ENCODE data around the gene HSFX3.
"Not testable (repeated sequence)": the region's sequence is repeated elsewhere in the genome, so short reads cannot be mapped to it uniquely, and the experiment has no call there.

HSFX3 gene

DNA sequence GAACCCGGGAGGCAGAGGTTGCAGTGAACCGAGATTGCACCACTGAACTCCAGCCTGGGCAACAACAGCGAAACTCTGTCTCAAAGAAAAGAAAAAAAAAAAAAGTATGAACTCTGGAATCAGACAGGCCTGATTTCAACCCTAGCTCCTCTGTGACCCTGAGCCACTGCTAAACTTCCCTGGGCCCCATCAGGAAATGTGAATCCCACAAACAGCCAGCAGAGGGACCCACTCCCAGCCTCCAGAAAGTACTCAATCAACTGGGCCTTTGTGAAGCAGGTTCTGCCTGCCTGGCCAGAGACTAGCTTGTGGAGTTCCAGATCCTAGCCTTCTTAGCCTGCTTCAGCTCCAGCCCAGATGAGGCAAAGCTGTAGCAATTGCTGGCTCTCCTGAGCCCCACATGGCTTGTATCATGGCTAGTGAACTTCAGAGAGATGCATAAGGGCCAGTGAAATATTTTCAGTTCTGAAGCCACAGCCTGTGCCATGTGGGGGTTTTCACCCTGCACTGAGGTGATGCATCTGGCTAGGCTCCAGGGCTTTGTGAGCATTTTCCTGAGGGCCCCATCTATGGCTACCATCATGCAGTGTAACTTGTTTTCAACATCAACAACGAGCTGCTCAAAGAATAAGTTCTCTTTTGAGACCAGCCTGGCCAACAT is 37.4 kb downstream of the HSFX3 start:
- no peak overlapping the region for H3K4me3 ChIP-seq (ENCODE audit: low read depth in 1 of 2, low read length in 2 of 2)
- no peak overlapping the region for H3K27ac ChIP-seq (ENCODE audit: low read depth, low read length)
- H3K27me3 ChIP-seq (ENCODE audit: control insufficient read depth in 1 of 2, insufficient read depth in 2 of 2, low read length in 2 of 2): no peaks in the 10 kb centered on the region
- no peaks in the 10 kb centered on the region for H3K36me3 ChIP-seq (ENCODE audit: insufficient read depth, low read length)
- no peak overlapping the region for H3K9ac ChIP-seq (ENCODE audit: low read length)
- H3K4me1 ChIP-seq (ENCODE audit: insufficient read depth, low read length): no peaks in the 10 kb centered on the region
- H3K9me3 ChIP-seq (ENCODE audit: low read length): no peaks in the 10 kb centered on the region

DNA sequence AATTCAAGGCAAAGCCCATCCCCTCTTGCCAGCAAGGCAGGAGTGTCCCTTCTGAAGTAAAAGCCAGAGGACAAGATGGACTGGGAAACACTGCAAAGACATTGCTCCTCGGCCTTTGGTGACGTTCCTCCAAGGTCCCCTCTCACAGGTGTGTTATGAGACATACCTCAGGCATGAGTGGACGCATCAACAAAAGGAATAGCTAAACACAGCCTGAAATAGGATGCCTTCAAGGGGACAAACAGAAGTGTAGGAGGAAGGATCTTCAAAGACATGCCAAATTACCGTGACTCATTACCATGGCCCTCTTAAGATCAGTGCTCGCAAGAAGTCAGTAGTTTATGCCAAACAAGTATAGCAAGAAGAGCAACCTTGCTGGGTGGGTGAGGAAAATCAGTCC is 38.6 kb downstream of the HSFX3 start:
- Histone ChIP-seq H3K9ac (ENCODE audit: low read length) (no peak overlapping the region), H3K4me1 (ENCODE audit: insufficient read depth, low read length) (no peaks in the 10 kb centered on the region), H3K4me3 (ENCODE audit: low read depth in 1 of 2, low read length in 2 of 2) (no peak overlapping the region), H3K36me3 (ENCODE audit: insufficient read depth, low read length) (no peaks in the 10 kb centered on the region), H3K9me3 (ENCODE audit: low read length) (no peaks in the 10 kb centered on the region), H3K27me3 (ENCODE audit: control insufficient read depth in 1 of 2, insufficient read depth in 2 of 2, low read length in 2 of 2) (no peaks in the 10 kb centered on the region), H3K27ac (ENCODE audit: low read depth, low read length) (no peak overlapping the region)

DNA sequence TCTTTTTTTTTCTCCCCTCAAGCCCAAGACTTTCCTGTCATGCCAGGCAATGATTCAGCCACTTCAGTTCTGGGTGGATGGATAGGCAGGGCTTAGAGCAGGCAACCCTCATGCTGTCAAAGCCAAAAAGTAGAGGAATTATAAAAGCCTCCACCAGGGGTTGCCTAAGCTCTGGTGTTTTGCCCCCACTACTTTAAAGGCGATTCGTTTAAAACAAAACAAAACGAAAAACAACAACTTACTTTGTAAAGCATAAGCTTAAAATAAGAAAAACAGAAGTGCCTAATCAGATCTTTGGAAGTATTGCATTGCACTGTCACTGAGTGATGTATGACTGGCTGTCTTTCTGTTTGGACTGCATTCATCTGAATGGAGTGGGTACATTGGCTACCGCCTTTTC is 39.3 kb downstream of the HSFX3 start:
- Histone ChIP-seq H3K4me1 (ENCODE audit: insufficient read depth, low read length) (peaks cover 3% of the 10 kb centered on the region), H3K9ac (ENCODE audit: low read length) (no peak overlapping the region), H3K27me3 (ENCODE audit: control insufficient read depth in 1 of 2, insufficient read depth in 2 of 2, low read length in 2 of 2) (no peaks in the 10 kb centered on the region), H3K36me3 (ENCODE audit: insufficient read depth, low read length) (no peaks in the 10 kb centered on the region), H3K4me3 (ENCODE audit: low read depth in 1 of 2, low read length in 2 of 2) (no peak overlapping the region), H3K27ac (ENCODE audit: low read depth, low read length) (no peak overlapping the region), H3K9me3 (ENCODE audit: low read length) (no peaks in the 10 kb centered on the region)

- Histone ChIP-seq H3K27ac (ENCODE audit: low read depth, low read length) (no peak overlapping the region), H3K36me3 (ENCODE audit: insufficient read depth, low read length) (no peaks in the 10 kb centered on the region), H3K27me3 (ENCODE audit: control insufficient read depth in 1 of 2, insufficient read depth in 2 of 2, low read length in 2 of 2) (no peaks in the 10 kb centered on the region), H3K4me3 (ENCODE audit: low read depth in 1 of 2, low read length in 2 of 2) (no peak overlapping the region), H3K9ac (ENCODE audit: low read length) (no peak overlapping the region), H3K4me1 (ENCODE audit: insufficient read depth, low read length) (peaks cover 7% of the 10 kb centered on the region), H3K9me3 (ENCODE audit: low read length) (no peaks in the 10 kb centered on the region)
Observed at GRCh38 chrX:149508467-149508866, 41.3 kb downstream of the HSFX3 start.

GRCh38 chrX:149506349-149506748 is 43.4 kb downstream of the HSFX3 start:
- Histone ChIP-seq H3K4me1 (ENCODE audit: insufficient read depth, low read length) (peaks cover 13% of the 10 kb centered on the region), H3K9me3 (ENCODE audit: low read length) (no peaks in the 10 kb centered on the region), H3K27me3 (ENCODE audit: control insufficient read depth in 1 of 2, insufficient read depth in 2 of 2, low read length in 2 of 2) (no peaks in the 10 kb centered on the region), H3K9ac (ENCODE audit: low read length) (no peak overlapping the region), H3K4me3 (ENCODE audit: low read depth in 1 of 2, low read length in 2 of 2) (no peak overlapping the region), H3K36me3 (ENCODE audit: insufficient read depth, low read length) (peaks cover 11% of the 10 kb centered on the region), H3K27ac (ENCODE audit: low read depth, low read length) (no peak overlapping the region)

DNA sequence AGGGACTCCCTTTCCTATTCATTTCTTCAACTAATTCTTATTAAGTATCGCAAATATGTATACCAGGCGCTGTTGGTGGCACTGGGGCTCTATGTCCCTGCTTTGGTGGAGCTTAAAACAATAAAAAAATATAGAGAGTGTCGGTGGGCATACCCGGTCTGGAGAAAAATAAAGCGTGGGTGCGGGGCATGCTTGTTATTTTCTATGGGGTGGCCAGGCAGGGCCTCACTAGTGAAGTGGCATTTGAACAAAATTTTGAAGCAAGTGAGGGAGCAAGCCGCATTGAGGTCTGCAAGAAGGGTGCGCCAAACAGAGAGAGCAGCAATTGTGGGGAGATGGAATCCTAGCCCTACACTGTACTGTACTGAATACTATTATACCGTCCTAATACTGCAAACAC is 44.1 kb downstream of the HSFX3 start:
- Histone ChIP-seq H3K4me3 (ENCODE audit: low read depth in 1 of 2, low read length in 2 of 2) (no peak overlapping the region), H3K27me3 (ENCODE audit: control insufficient read depth in 1 of 2, insufficient read depth in 2 of 2, low read length in 2 of 2) (no peaks in the 10 kb centered on the region), H3K36me3 (ENCODE audit: insufficient read depth, low read length) (peaks cover 18% of the 10 kb centered on the region), H3K9me3 (ENCODE audit: low read length) (no peaks in the 10 kb centered on the region), H3K9ac (ENCODE audit: low read length) (no peak overlapping the region), H3K4me1 (ENCODE audit: insufficient read depth, low read length) (peaks cover 13% of the 10 kb centered on the region), H3K27ac (ENCODE audit: low read depth, low read length) (peak overlapping the region; percentile 60)

DNA sequence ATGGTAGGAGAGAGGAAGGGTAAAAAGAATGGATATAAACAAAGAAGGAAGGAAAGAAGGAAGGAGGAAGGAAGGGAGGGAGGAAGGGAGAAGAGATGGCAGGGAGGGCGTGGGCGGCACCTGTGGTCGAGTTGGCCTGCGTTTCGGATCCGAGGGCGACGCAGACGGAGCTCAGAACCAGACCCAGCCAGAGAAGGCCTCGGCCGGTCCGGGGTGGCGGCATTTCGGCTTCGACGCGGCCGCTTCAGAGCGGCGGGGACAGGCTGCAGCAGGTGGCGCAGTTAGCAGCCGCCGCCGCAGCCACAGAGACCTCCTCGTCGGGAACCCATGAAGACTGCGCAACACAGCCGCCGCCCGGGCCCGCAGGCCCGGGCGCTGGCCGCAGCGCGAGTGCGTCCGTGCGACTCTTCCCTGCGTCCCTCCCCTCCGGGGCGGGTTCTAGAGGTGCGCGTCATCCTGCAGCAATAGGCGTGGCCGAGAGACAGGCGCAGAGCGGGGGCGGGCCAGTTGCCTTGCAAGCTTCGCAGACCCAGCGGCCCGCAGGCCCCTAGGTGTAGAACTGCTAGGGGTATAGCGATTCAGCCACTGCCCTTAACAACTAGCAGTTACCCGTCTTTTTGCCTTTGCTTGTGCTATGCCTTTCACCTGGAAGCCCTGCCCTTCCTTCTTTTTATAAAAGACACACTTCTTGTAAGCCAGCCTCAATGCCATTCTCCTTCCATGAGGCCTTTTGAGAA is 44.6 kb downstream of the HSFX3 start, which contains the start of gene IDS:
Gene IDS (minus strand): TSS at position 392 of the 737 bp plus-strand sequence. CDS start 169 bp downstream, at position 223.
- Histone ChIP-seq H3K27me3 (ENCODE audit: control insufficient read depth in 1 of 2, insufficient read depth in 2 of 2, low read length in 2 of 2) (no peaks in the 10 kb centered on the region), H3K4me3 (ENCODE audit: low read depth in 1 of 2, low read length in 2 of 2) (peak within 1 kb of the TSS; percentile 48 to 58), H3K4me1 (ENCODE audit: insufficient read depth, low read length) (peaks cover 13% of the 10 kb centered on the region), H3K9me3 (ENCODE audit: low read length) (no peaks in the 10 kb centered on the region), H3K9ac (ENCODE audit: low read length) (peak within 1 kb of the TSS; percentile 44), H3K27ac (ENCODE audit: low read depth, low read length) (peak within 1 kb of the TSS; percentile 60), H3K36me3 (ENCODE audit: insufficient read depth, low read length) (peaks cover 23% of the 10 kb centered on the region)

DNA sequence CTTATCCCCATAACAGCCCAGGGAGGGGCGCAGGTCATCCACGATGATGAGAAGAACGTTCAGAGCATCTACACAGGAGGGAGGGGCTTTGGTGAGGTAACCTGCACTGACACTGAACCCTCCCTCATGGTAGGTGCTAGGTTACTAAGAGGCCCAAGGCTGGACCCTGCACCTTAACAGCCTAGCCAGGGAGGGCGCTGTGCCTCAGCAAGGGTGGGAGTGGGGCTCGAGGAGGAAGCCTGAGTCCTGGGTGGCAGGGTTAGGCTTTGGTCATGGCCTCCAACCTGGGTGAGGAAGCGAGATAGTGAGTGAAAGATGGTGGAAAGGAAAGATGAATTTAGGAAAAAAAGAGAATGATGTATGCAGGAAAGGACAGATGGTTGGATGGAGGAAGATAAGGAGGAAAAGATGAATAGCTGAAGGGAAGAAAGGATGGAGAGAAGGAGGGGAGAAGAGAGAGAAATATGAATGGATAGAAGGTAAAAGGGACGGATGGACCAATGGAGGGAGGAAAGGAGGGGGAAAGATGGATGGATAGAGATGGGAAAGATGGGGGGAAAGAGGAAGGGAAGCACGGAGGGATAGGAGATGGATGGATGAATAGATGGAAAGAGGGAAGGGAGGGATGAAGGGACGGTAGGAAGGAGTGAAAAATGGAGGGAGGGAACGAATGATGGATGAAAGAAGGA is 45.4 kb downstream of the HSFX3 start:
- Histone ChIP-seq H3K27me3 (ENCODE audit: control insufficient read depth in 1 of 2, insufficient read depth in 2 of 2, low read length in 2 of 2) (no peaks in the 10 kb centered on the region), H3K4me3 (ENCODE audit: low read depth in 1 of 2, low read length in 2 of 2) (peak overlapping the region; percentile 48 to 58), H3K36me3 (ENCODE audit: insufficient read depth, low read length) (peaks cover 28% of the 10 kb centered on the region), H3K4me1 (ENCODE audit: insufficient read depth, low read length) (peaks cover 13% of the 10 kb centered on the region), H3K9ac (ENCODE audit: low read length) (peak overlapping the region; percentile 44), H3K9me3 (ENCODE audit: low read length) (no peaks in the 10 kb centered on the region), H3K27ac (ENCODE audit: low read depth, low read length) (peak overlapping the region; percentile 60)

DNA sequence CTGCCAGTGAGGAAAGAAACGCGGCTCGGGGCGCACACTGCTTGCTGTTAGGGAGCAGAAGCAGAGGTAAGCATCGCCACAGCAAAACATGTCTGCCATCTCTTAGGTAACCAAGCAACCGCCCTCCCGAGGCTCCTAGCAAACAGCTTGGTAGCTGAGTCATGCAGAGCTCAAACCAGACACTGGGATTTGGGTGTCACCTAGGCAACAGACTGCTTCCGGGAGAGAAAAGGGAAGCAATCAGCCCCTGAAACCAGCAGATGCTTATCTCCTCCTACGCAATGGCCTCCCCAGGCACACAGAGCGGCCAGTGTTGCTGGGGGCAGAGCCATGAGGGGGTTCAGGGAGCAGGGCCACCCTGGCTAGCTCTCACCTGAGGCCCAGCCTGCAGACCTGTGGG is 46.3 kb downstream of the HSFX3 start:
- H3K27ac ChIP-seq (ENCODE audit: low read depth, low read length); H3K4me3 ChIP-seq (ENCODE audit: low read depth in 1 of 2, low read length in 2 of 2); H3K9me3 ChIP-seq (ENCODE audit: low read length); H3K27me3 ChIP-seq (ENCODE audit: control insufficient read depth in 1 of 2, insufficient read depth in 2 of 2, low read length in 2 of 2); H3K9ac ChIP-seq (ENCODE audit: low read length): not testable (repeated sequence)
- H3K36me3 ChIP-seq (ENCODE audit: insufficient read depth, low read length): peaks cover 28% of the 10 kb centered on the region
- peaks cover 13% of the 10 kb centered on the region for H3K4me1 ChIP-seq (ENCODE audit: insufficient read depth, low read length)

DNA sequence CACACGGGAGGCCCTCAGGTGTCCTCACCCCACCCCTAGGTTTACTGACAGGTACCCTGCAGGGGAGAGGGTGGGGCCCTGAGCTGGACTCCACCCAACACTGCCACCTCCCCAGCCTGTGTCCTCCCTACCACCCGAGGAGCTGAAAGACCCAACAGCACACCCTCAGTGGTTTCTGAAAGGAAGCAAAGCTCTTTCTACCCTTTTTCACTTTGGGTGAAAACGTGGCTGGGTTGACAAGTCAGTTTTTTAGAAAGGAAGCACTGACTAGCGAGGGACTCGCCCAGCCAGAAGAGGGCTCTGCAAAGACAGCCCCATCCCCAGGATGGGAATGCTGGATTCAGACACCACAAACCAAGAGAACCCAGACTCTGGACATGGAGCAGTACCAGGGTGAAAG is 46.8 kb downstream of the HSFX3 start:
- H3K4me3 ChIP-seq (ENCODE audit: low read depth in 1 of 2, low read length in 2 of 2); H3K27me3 ChIP-seq (ENCODE audit: control insufficient read depth in 1 of 2, insufficient read depth in 2 of 2, low read length in 2 of 2); H3K9me3 ChIP-seq (ENCODE audit: low read length); H3K27ac ChIP-seq (ENCODE audit: low read depth, low read length); H3K9ac ChIP-seq (ENCODE audit: low read length): not testable (repeated sequence)
- H3K4me1 ChIP-seq (ENCODE audit: insufficient read depth, low read length): peaks cover 13% of the 10 kb centered on the region
- H3K36me3 ChIP-seq (ENCODE audit: insufficient read depth, low read length): peaks cover 31% of the 10 kb centered on the region

GRCh38 chrX:149499766-149500165 is 50.0 kb downstream of the HSFX3 start:
- Histone ChIP-seq H3K27ac (ENCODE audit: low read depth, low read length) (no peak overlapping the region), H3K9me3 (ENCODE audit: low read length) (no peaks in the 10 kb centered on the region)

More at GRCh38 chrX:149499766-149500165, 50.0 kb downstream of the HSFX3 start:
- peaks cover 10% of the 10 kb centered on the region for H3K4me1 ChIP-seq (ENCODE audit: insufficient read depth, low read length)
- no peak overlapping the region for H3K4me3 ChIP-seq (ENCODE audit: low read depth in 1 of 2, low read length in 2 of 2)
- peaks cover 60% of the 10 kb centered on the region for H3K36me3 ChIP-seq (ENCODE audit: insufficient read depth, low read length)
- no peaks in the 10 kb centered on the region for H3K27me3 ChIP-seq (ENCODE audit: control insufficient read depth in 1 of 2, insufficient read depth in 2 of 2, low read length in 2 of 2)
- H3K9ac ChIP-seq (ENCODE audit: low read length): no peak overlapping the region

Data from muscle layer of colon (tissue), 2 donors.